B cell (primary cell): ENCODE results near the gene CLRN2. TPM values are rescaled to one million over a fixed set of nuclear protein-coding genes. Genes with fewer than 3 reads are reported as not detected.

Source experiments
- polyA plus RNA-seq: library from polyadenylated mRNA; depleted of rRNA; stranded (reverse); fragments of >200 nt; gene quantifications from 2 replicates; pipeline ENCODE4 v1.2.3, GENCODE V29; 2012
- total RNA-seq, 2 donors: library from RNA; stranded (reverse); fragments of 120-200 nt in 1 of 2; gene quantifications; 1 replicate in 1 of 2; 2 replicates in 1 of 2; pipeline versions ENCODE4 v1.2.3 to v1.2.4, GENCODE V29; 2013 to 2022

CLRN2 gene
- total and polyA plus RNA-seq, 2 donors (not counting 1 experiment from before 2014, with no cell fraction given): not detected

Other genes with a start within 250 kb of the CLRN2 start
- gene QDPR, start 3.1 kb upstream of the CLRN2 start, total RNA-seq: 8.1 TPM in 2 replicates
- gene QDPR, start 3.1 kb upstream of the CLRN2 start, polyA plus RNA-seq: 2.7 and 13.4 TPM in 2 replicates
- gene LAP3, start 62.0 kb downstream of the CLRN2 start, total RNA-seq: 30.1 and 33.5 TPM in 2 replicates
- 18.4 and 34.5 TPM in 2 replicates for gene LAP3, start 62.0 kb downstream of the CLRN2 start, polyA plus RNA-seq
- gene MED28, start 99.5 kb downstream of the CLRN2 start, total RNA-seq: 81.5 and 83.8 TPM in 2 replicates
- gene MED28, start 99.5 kb downstream of the CLRN2 start, polyA plus RNA-seq: 11.5 and 11.8 TPM in 2 replicates